Naive B cell (primary cell): ENCODE data around the gene PRRC2B. TPM values are rescaled to one million over a fixed set of nuclear protein-coding genes. Genes with fewer than 3 reads are reported as not detected.
A peak's percentile ranks its signal among the peaks of the same experiment; 100 is the strongest.
"Not testable (repeated sequence)": the region's sequence is repeated elsewhere in the genome, so short reads cannot be mapped to it uniquely, and the experiment has no call there.

Source experiments
- ATAC-seq, 2 donors: fragments of 150-1000 bp; cut with Tn5 transposase; 2 replicates each; pipeline ENCODE4 v1.10.0; 2021; ENCODE audit warnings: low read depth in 2 of 2, mild to moderate bottlenecking in 2 of 2, moderate library complexity in 2 of 2
- DNase-seq: peaks from one replicate; pipeline ENCODE4 v3.0.0; 2022
- H3K27ac Mint-ChIP-seq, 6 donors: one replicate each; pipeline ENCODE4 v1.8.0; 2020 to 2022; ENCODE audit warnings: mild to moderate bottlenecking in 6 of 6, mixed read lengths in 6 of 6, moderate library complexity in 5 of 6, inconsistent platforms in 2 of 6
- H3K27me3 Mint-ChIP-seq, 3 donors: one replicate each; pipeline ENCODE4 v1.8.0; 2021 to 2022; ENCODE audit warnings: mixed read lengths in 3 of 3, mild to moderate bottlenecking in 1 of 3
- H3K36me3 Mint-ChIP-seq, 2 donors: one replicate each; pipeline ENCODE4 v1.8.0; 2020 to 2022; ENCODE audit warnings: mixed read lengths in 2 of 2, inconsistent platforms in 1 of 2, mild to moderate bottlenecking in 1 of 2
- H3K4me1 Mint-ChIP-seq, 3 donors: one replicate each; pipeline ENCODE4 v1.8.0; 2020 to 2022; ENCODE audit warnings: mixed read lengths in 3 of 3, inconsistent platforms in 1 of 3, mild to moderate bottlenecking in 1 of 3, moderate library complexity in 1 of 3
- H3K4me3 Mint-ChIP-seq, 8 donors: one replicate each; pipeline ENCODE4 v1.8.0; 2020 to 2022; ENCODE audit warnings: mild to moderate bottlenecking in 8 of 8, mixed read lengths in 8 of 8, moderate library complexity in 8 of 8, inconsistent platforms in 2 of 8
- H3K9me3 Mint-ChIP-seq, 7 donors: one replicate each; pipeline ENCODE4 v1.8.0; 2020 to 2022; ENCODE audit warnings: mixed read lengths in 7 of 7, mild to moderate bottlenecking in 5 of 7, inconsistent platforms in 2 of 7, moderate library complexity in 1 of 7
- polyA plus RNA-seq, 6 donors: library from polyadenylated mRNA; unstranded; fragments of 300-500 nt; fragmentation: Illumina TruSeq; gene quantifications; one replicate each; pipeline ENCODE4 v1.2.3, GENCODE V29; 2021; ENCODE audit warnings: low read depth in 6 of 6

Gene PRRC2B
- polyA plus RNA-seq, 6 donors from 2014 or later, result 6.9 to 52.8 (median 15.4) TPM

- Mint-ChIP-seq H3K27ac (peak overlapping the region in 2 of 6 donors; percentile 20 to 87), H3K9me3 (no peaks in the 10 kb centered on the region), H3K36me3 (peaks cover 14 to 24% of the 10 kb centered on the region in 2 donors), H3K27me3 (no peaks in the 10 kb centered on the region), H3K4me3 (no peak overlapping the region), H3K4me1 (peaks cover 22 to 27% (median 23%) of the 10 kb centered on the region in 3 donors)
- ATAC-seq, result no peak
- no peak for DNase-seq
Measured at GRCh38 chr9:131436865-131437271, 43.0 kb downstream of the PRRC2B start.

DNA sequence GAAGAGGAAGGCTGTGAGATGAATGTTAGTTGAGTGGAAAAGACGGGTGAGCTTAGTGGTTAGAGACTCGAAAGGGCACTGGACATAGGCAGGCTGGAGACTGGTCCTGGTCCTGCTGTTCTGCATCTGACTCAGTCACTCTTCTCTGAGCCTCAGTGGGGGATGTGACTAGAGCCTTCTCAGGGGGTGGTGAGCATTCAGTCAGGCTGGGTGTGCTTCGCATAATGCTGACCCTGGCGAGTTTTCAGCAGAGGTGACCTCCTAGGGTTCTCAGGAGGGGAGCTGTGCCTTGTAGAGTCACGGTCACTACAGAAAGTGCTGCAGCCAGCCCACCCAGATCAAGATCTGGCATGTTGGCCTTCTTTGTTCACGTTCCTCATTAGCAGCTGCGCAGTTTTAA is 44.3 kb downstream of the PRRC2B start:
- Mint-ChIP-seq H3K4me3 (no peak overlapping the region), H3K27me3 (no peaks in the 10 kb centered on the region), H3K27ac (peak overlapping the region in 1 of 6 donors; percentile 69), H3K9me3 (no peaks in the 10 kb centered on the region), H3K36me3 (peaks cover 14 to 24% of the 10 kb centered on the region in 2 donors), H3K4me1 (peaks cover 21 to 36% (median 32%) of the 10 kb centered on the region in 3 donors)
- DNase-seq (no peak), ATAC-seq (no peak)

- ATAC-seq (no peak), DNase-seq (no peak)
- peak overlapping the region in 1 of 8 donors; percentile 50 for H3K4me3 Mint-ChIP-seq
- H3K4me1 Mint-ChIP-seq, result peaks cover 24 to 36% (median 34%) of the 10 kb centered on the region in 3 donors
- H3K27ac Mint-ChIP-seq, result peak overlapping the region in 4 of 6 donors; percentile 53 to 80 (median 66)
- H3K27me3 Mint-ChIP-seq, result no peaks in the 10 kb centered on the region
- H3K9me3 Mint-ChIP-seq, result no peaks in the 10 kb centered on the region
- peaks cover 14 to 24% of the 10 kb centered on the region in 2 donors for H3K36me3 Mint-ChIP-seq
Measured at GRCh38 chr9:131439224-131439623, 45.3 kb downstream of the PRRC2B start.

- DNase-seq (peak; percentile 61), ATAC-seq (peak; percentile 100)
- H3K9me3 Mint-ChIP-seq, result no peaks in the 10 kb centered on the region
- no peaks in the 10 kb centered on the region for H3K27me3 Mint-ChIP-seq
- H3K4me3 Mint-ChIP-seq, result peak overlapping the region in 7 of 8 donors; percentile 16 to 76 (median 38)
- peaks cover 26 to 36% (median 35%) of the 10 kb centered on the region in 3 donors for H3K4me1 Mint-ChIP-seq
- peak overlapping the region; percentile 34 to 94 (median 72) for H3K27ac Mint-ChIP-seq
- peaks cover 17 to 24% of the 10 kb centered on the region in 2 donors for H3K36me3 Mint-ChIP-seq
Measured at GRCh38 chr9:131441441-131441840, 47.6 kb downstream of the PRRC2B start.

DNA sequence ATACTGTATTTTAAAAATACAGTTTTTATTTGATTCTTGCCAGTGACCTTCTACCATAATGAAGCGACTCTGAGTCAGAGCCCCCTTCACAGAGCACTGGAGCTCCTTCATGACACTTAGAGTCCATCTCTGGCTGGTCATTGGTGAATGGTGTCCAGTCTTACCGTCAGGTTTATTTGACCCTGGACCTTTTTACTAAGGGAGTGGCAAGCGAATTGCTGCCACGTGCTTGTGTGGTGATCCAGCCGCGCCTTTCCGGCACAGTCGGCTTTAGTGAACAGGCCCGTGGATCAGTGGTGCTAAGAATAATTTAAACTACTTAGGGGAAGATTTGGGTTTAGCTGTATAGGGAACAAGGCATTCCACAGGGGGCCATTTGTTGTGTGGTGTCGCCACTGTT is 48.5 kb downstream of the PRRC2B start:
- DNase-seq, result no peak
- H3K4me1 Mint-ChIP-seq, result peaks cover 26 to 36% (median 35%) of the 10 kb centered on the region in 3 donors
- peaks cover 24 to 26% of the 10 kb centered on the region in 2 donors for H3K36me3 Mint-ChIP-seq
- H3K27me3 Mint-ChIP-seq, result no peaks in the 10 kb centered on the region
- ATAC-seq, result no peak
- H3K9me3 Mint-ChIP-seq, result no peaks in the 10 kb centered on the region
- H3K4me3 Mint-ChIP-seq, result peak overlapping the region in 1 of 8 donors; percentile 11
- H3K27ac Mint-ChIP-seq, result peak overlapping the region in 2 of 6 donors; percentile 34 to 66

GRCh38 chr9:131443648-131444047 is 49.8 kb downstream of the PRRC2B start:
- peak overlapping the region in 1 of 6 donors; percentile 21 for H3K27ac Mint-ChIP-seq
- no peaks in the 10 kb centered on the region for H3K27me3 Mint-ChIP-seq

DNA sequence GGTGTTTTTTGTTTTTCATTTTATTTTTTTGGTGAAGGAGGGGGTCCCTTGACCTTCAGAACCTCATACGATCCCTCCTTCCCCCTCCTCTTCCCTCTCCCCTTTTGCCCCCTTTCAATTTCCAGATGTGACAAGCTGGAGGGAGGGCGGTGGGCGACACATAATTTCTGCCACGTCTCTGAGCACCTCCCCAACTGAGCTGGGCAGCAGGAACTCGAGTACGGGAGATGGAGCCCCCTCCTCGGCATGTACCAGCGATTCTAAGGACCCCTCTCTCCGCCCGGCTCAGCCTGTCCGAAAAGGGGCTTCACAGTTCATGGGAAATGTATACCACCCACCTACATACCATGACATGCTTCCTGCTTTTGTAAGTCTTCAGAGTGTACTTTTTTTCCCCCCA is 52.4 kb downstream of the PRRC2B start:
- no peaks in the 10 kb centered on the region for H3K27me3 Mint-ChIP-seq
- ATAC-seq (no peak), DNase-seq (no peak)
- peaks cover 14 to 19% (median 18%) of the 10 kb centered on the region in 3 donors for H3K4me1 Mint-ChIP-seq
- H3K36me3 Mint-ChIP-seq, result peaks cover 8 to 15% of the 10 kb centered on the region in 2 donors
- H3K4me3 Mint-ChIP-seq, result no peak overlapping the region
- peak overlapping the region in 3 of 6 donors; percentile 52 to 77 (median 57) for H3K27ac Mint-ChIP-seq
- H3K9me3 Mint-ChIP-seq, result no peaks in the 10 kb centered on the region

More at GRCh38 chr9:131443648-131444047, 49.8 kb downstream of the PRRC2B start:
- Mint-ChIP-seq H3K4me3 (no peak overlapping the region), H3K36me3 (peaks cover 19 to 29% of the 10 kb centered on the region in 2 donors), H3K4me1 (peaks cover 26 to 33% (median 31%) of the 10 kb centered on the region in 3 donors), H3K9me3 (no peaks in the 10 kb centered on the region)
- ATAC-seq (no peak), DNase-seq (no peak)

DNA sequence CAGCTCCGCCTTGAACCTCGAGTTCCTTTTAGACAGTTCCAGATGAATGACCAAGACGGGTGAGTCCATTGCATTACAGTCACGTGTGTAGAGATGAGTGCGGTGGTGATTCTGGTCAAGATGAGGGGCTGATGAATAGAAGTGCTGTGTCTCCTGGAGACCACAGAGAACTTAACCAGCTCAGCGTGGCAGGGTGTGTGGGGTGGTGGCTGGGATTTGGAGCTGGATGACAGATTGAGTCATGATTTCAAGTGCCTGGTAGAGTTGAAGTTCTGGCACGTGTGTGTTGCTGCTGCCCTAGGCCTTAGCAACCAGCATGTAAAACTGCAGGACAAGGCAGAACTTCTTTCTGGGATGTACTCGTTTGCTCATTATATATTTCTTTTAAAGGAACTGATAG is 53.3 kb downstream of the PRRC2B start:
- peaks cover 13 to 15% of the 10 kb centered on the region in 2 donors for H3K36me3 Mint-ChIP-seq
- no peak overlapping the region for H3K4me3 Mint-ChIP-seq
- DNase-seq (no peak), ATAC-seq (no peak)
- H3K9me3 Mint-ChIP-seq, result no peaks in the 10 kb centered on the region
- peak overlapping the region in 3 of 6 donors; percentile 53 to 79 (median 77) for H3K27ac Mint-ChIP-seq
- H3K27me3 Mint-ChIP-seq, result no peaks in the 10 kb centered on the region
- H3K4me1 Mint-ChIP-seq, result peaks cover 10 to 12% (median 11%) of the 10 kb centered on the region in 3 donors

DNA sequence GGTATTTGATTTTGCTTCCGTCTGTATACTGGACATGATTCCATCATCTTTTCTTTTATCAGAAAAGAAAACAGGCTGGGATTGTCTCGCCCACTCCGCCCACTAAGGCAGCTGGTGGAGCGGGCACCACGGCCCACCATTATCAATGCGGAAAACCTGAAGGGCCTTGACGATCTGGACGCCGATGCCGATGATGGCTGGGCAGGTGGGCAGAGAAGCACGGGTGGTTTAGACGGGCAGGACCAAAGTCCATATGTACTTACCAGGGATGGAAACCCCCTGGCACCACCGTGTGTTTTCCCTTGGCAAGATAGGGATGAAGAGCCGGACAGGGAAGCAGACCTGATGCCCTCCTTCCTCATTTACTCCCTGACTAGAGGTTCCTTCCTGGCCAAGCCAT is 53.7 kb downstream of the PRRC2B start:
- H3K27ac Mint-ChIP-seq, result peak overlapping the region in 3 of 6 donors; percentile 53 to 79 (median 77)
- no peak overlapping the region for H3K4me3 Mint-ChIP-seq
- ATAC-seq (no peak), DNase-seq (no peak)
- peaks cover 5 to 12% (median 6%) of the 10 kb centered on the region in 3 donors for H3K4me1 Mint-ChIP-seq
- peaks cover 14 to 15% of the 10 kb centered on the region in 2 donors for H3K36me3 Mint-ChIP-seq
- H3K9me3 Mint-ChIP-seq, result no peaks in the 10 kb centered on the region
- H3K27me3 Mint-ChIP-seq, result no peaks in the 10 kb centered on the region

DNA sequence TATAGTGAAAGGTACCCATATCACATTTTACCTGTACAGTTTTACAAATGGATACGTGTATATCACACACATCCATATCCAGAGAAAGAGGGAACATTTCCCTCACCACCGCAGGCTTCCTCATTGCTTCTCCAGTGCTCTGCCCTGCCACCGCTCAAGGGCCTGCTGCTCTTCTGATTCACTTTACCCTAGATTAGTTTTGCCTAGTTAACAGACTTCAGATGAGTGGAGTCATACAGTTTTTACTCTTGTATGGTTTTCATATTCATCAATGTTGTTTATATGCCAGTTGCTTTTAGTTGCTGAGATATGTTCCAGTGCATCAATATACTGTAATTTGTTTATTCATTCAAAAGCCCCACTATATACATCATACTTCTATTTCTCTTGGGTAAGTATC is 54.9 kb downstream of the PRRC2B start:
- no peak overlapping the region for H3K4me3 Mint-ChIP-seq
- no peaks in the 10 kb centered on the region for H3K9me3 Mint-ChIP-seq
- DNase-seq (no peak), ATAC-seq (no peak)
- H3K27me3 Mint-ChIP-seq, result no peaks in the 10 kb centered on the region
- peaks cover 3 to 15% (median 5%) of the 10 kb centered on the region in 3 donors for H3K4me1 Mint-ChIP-seq
- peaks cover 14 to 15% of the 10 kb centered on the region in 2 donors for H3K36me3 Mint-ChIP-seq
- peak overlapping the region in 2 of 6 donors; percentile 34 to 73 for H3K27ac Mint-ChIP-seq

DNA sequence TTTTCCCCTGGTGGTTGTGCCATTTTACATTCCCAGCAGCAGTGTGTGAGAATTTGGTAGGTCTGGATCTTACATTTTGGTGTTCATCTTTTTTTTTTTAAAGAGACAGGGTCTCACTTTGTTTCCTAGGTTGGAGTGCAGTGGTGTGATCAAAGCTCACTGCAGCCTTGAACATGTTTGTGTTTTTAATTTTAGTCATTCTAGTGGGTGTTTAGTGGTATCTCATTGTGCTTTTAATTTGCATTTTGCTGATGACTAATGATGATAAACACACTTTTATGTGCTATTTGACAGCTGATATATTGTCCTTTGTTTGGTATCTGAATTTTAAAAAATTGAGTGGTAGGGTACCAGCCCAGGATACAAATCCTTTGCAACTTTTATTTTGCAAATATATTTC is 55.4 kb downstream of the PRRC2B start:
- Mint-ChIP-seq H3K36me3 (peaks cover 15 to 19% of the 10 kb centered on the region in 2 donors), H3K27ac (peak overlapping the region in 3 of 6 donors; percentile 16 to 88 (median 73)), H3K4me1 (peaks cover 0 to 11% (median 5%) of the 10 kb centered on the region in 3 donors), H3K4me3 (no peak overlapping the region), H3K9me3 (no peaks in the 10 kb centered on the region), H3K27me3 (no peaks in the 10 kb centered on the region)
- no peak for DNase-seq
- ATAC-seq, result no peak

GRCh38 chr9:131454028-131454427 is 60.1 kb downstream of the PRRC2B start:
- DNase-seq (no peak), ATAC-seq (no peak)
- H3K4me1 Mint-ChIP-seq, result peaks cover 0 to 16% (median 2%) of the 10 kb centered on the region in 3 donors
- H3K27me3 Mint-ChIP-seq, result no peaks in the 10 kb centered on the region
- H3K36me3 Mint-ChIP-seq, result peaks cover 14 to 19% of the 10 kb centered on the region in 2 donors
- no peak overlapping the region for H3K27ac Mint-ChIP-seq
- no peak overlapping the region for H3K4me3 Mint-ChIP-seq
- no peaks in the 10 kb centered on the region for H3K9me3 Mint-ChIP-seq

GRCh38 chr9:131455655-131456054 is 61.8 kb downstream of the PRRC2B start:
- H3K36me3 Mint-ChIP-seq, result peaks cover 17 to 25% of the 10 kb centered on the region in 2 donors
- DNase-seq, H3K4me3 Mint-ChIP-seq, H3K27me3 Mint-ChIP-seq, ATAC-seq, H3K9me3 Mint-ChIP-seq: not testable (repeated sequence)
- peaks cover 1 to 20% (median 4%) of the 10 kb centered on the region in 3 donors for H3K4me1 Mint-ChIP-seq
- peak overlapping the region in 1 of 6 donors; percentile 69 for H3K27ac Mint-ChIP-seq

GRCh38 chr9:131457746-131458145 is 63.9 kb downstream of the PRRC2B start:
- Mint-ChIP-seq H3K4me1 (peaks cover 2 to 22% (median 9%) of the 10 kb centered on the region in 3 donors), H3K36me3 (peaks cover 12 to 33% of the 10 kb centered on the region in 2 donors), H3K27ac (peak overlapping the region in 2 of 6 donors; percentile 72 to 90), H3K9me3 (no peaks in the 10 kb centered on the region), H3K4me3 (peak overlapping the region in 1 of 8 donors; percentile 61), H3K27me3 (no peaks in the 10 kb centered on the region)
- DNase-seq (no peak), ATAC-seq (no peak)
